ENCODE data around the gene ST8SIA4.

The ST8SIA4 gene

DNA sequence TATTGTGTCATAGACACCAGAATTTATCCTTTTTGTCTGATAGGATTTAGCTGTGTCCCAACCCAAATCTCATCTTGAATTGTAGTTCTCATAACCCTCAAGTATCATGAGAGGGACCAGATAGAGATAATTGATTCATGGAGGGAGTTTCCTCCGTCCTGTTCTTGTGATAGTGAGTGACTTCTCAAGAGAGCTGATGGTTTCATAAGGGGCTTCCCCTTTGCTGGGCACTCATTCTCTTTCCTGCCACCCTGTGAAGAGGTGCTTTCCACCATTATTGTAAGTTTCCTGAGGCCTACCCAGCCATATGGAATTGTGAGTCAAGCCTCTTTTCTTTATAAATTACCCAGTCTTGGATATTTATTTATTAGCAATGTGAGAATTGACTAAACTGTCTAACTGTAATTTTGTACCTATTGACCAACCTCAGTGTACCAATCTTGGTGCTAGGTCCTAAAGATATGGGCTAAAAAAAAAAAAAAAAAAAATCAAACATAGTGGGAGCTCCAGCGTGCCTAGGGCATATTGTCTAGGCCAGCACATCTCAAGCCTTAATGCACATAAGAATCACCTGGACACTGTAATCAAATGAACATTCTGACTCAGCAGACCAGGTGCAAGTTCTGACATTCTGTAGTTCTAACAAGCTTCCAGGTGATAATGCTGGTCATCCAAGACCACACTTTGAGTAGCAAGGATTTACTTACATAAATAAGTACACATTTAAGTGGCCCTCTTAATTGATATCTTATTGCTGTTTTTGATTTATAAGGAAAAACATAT is 30.5 kb downstream of the ST8SIA4 start:
- no peak for DNase-seq (ENCODE audit: low read depth)

DNA sequence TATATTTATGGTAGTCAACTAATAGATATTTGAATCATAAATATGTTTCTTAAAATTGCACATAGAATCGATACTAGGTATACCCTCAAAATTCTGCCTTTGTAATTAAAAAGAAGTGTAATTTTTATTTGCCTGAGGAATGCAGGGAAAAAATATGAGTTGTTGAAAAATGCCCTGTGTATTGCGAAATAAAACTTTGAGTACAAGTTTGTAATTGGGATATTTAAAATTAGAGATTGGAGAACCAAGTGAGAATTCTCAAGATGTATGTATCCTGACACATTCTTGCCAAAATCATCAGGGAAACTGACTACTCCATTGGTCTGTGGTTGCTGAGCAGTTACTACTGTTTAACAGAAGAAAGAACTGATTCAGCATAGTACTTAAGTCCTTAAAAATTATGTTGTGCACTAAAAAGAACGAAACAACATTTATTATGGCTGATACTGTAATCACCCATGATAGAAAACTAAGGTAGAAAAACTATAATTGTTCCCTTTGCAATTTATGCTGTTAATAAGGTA is 36.0 kb downstream of the ST8SIA4 start:
- no peak for DNase-seq (ENCODE audit: low read depth)

DNA sequence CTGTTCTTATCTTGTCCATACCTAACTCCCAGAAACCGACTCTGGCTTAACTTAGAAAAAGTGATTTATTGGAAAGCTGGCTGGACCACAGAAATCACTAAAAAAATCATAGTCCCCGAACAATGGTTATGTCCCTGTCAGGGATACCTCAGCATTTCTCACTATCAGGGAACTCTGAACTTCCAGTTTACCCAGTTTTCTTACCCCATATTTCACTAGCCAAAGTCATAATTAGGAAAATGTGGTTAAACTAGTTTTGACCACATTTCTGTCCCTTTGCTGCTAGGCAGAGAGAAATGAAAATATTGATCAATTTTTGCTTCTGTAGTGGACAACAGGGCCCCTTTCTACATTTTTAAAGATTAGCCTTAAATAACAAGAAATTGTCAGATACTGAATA is 38.2 kb downstream of the ST8SIA4 start:
- no peak for DNase-seq (ENCODE audit: low read depth)

DNA sequence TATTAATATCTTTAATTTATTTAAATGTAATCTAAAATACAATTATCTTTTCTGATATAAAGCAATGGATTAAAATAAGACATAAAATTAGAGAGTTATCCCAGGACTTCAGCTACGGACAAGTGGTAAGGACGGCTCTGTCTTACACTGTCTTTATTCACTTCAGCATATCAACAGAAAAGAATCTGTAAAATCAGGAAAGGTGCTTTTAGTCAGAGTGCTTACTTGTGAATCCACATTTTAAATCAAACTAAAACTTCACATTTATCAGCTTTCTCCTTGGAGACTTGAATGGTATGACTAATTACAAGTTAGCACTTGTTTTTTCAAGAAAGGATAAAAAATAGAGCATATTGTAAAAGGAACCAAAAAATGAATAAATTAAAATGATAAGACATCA is 39.3 kb downstream of the ST8SIA4 start:
- DNase-seq (ENCODE audit: low read depth) = no peak

DNA sequence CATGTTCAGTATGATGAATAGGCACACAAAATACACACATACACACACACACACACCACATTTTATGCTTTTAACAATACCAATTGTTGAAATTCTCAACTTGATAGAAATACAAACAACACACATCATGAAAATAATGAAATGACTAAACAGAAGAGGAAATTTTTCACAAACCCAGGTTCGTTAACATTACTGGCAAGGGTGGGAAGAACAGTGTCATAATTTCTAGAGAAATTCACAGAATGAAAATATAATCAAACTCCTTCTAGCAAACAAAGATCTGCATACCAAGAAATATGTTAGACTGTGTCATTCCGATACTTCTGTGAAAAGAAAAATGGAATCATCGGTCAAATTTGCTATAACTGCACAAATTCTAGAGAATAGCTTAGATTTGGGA is 41.9 kb downstream of the ST8SIA4 start:
- DNase-seq (ENCODE audit: low read depth) = no peak

GRCh38 chr5:100860407-100860806 is 42.7 kb downstream of the ST8SIA4 start:
- DNase-seq (ENCODE audit: low read depth) = no peak

- no peak for DNase-seq (ENCODE audit: low read depth)
These were observed 44.0 kb downstream of the ST8SIA4 start for GRCh38 chr5:100858987-100859545.

DNA sequence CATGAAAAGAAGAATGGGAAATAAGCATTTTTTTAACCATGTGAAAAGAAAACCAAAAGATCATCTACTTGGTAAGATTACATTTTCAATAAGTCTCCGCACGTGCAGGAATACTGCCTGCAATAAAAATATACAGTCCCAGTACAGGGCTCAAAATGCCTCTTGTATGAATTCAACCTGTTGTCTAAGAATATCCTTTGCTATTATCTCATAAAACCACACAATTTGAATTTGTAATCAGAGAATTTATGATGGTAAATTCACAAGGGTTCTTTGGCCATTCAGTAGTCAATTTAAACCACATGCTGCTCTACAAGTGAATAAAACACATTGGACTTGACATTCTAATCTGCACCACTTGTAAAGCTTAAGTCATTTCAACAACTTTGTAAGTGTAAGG is 46.6 kb downstream of the ST8SIA4 start:
- DNase-seq (ENCODE audit: low read depth) = no peak

DNA sequence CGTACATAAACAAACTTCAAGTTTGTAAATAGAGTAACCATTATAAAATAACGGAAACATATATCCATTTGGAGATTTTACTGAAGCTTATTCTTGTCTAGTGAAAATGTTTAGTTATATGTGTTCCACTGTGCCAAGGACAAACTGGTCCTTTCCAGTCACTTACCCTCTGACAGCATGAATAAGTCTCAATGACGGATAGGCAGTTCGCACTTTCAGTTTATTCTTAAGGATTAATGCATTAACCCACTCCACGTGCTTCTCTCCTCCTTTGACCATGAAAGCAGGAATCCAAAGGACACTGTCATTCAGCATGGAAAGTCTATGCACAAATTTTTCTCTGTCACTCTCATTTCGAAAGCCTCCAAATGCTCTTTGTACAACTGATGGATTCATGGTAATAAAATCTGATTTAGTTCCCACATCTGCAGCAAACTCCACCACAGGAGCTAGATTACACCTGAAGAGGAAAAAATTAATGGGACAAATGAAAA is 47.1 kb downstream of the ST8SIA4 start:
- no peak for DNase-seq (ENCODE audit: low read depth)

GRCh38 chr5:100855295-100855694 is 47.8 kb downstream of the ST8SIA4 start:
- no peak for DNase-seq (ENCODE audit: low read depth)

DNA sequence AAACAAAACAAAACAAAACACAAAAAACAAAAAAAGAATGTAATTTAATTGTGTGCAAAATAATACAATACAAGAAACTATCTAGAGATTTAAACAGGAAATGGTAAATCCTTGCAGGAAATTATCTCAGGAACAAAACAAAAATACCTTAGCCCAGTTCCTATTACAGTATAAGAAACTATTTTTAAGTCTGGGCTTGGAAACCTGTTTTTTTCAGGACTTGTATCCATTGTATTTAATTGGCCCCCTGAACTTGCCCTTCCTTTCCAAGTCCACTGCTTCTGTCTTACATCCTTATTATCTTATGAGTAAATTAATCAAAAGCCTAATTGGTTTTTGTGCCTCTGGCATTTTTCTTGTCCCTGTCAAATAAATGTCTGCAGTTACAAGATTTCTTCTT is 48.5 kb downstream of the ST8SIA4 start:
- DNase-seq (ENCODE audit: low read depth) = no peak

DNA sequence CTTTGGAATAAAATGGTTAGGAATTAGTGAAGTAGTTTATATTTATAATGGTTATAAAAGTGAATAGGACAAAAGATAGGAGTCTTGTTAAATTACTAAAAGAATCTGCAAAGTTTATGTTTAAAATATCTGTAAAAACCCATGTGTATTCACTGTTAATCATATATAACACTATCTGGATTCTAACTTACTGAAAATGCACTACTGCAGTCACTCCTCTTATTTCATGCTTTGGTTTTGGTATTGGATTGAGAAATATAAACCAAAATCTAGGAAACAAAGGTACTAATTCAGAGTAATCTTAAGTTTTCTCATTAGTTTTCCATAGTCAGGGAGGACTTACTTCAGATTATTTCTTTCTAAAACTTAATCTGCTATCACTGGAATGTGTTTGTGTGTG is 49.5 kb downstream of the ST8SIA4 start:
- DNase-seq (ENCODE audit: low read depth) = no peak

DNA sequence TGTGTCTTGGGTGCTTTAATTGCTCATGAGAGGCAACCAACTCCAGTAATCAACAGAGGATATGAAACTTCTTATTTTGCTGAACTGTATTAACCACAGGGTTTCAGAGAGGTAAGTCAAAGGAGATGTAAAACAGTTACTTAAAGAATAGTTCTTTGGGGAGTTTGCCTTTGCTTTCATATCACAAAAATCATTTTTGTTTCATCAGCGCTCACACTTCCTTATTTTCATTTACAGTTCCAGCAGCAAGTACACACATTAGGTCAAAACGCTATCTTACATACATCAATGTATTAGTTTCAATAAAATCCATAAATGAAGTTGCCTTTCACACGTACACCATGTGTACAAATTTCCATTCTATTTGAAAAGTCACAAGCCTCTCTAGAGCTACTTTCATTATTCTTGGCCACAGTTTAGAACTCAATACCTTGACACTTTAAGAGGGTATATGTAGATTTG is 50.1 kb downstream of the ST8SIA4 start:
- no peak for DNase-seq (ENCODE audit: low read depth)

DNA sequence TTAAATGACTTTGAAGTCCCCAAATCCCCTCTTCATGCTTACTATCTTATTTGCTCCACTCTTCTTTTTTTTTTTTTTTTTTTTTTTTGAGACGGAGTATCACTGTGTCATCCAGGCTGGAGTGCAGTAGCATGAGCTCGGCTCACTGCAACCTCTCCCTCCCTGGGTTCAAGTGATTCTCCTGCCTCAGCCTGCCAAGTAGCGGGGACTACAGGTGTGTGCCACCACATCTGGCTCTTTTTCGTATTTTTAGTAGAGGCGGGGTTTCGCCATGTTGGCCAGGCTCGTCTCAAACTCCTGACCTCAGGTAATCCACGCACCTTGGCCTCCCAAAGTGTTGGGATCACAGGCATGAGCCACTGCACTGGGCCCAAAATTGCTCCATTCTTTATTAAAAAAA is 51.0 kb downstream of the ST8SIA4 start:
- no peak for DNase-seq (ENCODE audit: low read depth)

DNA sequence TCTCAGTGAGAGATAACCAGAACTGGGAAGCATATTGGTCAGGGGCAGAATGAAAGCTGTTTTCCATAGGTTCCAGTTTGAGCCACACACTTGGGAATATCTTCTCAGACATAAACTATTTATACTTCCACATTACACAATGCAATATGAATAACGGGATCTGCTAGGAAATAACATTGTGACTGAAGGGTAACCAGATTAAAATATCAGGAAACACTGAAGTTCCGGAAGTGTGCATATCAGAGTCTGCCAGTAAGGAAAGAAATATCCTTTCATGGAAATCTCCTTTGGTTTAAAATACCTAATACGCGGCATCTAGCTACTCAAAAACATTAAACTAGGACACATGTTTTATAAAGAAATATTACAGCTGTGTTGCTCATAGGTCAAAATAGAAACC is 56.3 kb downstream of the ST8SIA4 start:
- no peak for DNase-seq (ENCODE audit: low read depth)

GRCh38 chr5:100842080-100842479 is 61.0 kb downstream of the ST8SIA4 start:
- no peak for DNase-seq (ENCODE audit: low read depth)

DNA sequence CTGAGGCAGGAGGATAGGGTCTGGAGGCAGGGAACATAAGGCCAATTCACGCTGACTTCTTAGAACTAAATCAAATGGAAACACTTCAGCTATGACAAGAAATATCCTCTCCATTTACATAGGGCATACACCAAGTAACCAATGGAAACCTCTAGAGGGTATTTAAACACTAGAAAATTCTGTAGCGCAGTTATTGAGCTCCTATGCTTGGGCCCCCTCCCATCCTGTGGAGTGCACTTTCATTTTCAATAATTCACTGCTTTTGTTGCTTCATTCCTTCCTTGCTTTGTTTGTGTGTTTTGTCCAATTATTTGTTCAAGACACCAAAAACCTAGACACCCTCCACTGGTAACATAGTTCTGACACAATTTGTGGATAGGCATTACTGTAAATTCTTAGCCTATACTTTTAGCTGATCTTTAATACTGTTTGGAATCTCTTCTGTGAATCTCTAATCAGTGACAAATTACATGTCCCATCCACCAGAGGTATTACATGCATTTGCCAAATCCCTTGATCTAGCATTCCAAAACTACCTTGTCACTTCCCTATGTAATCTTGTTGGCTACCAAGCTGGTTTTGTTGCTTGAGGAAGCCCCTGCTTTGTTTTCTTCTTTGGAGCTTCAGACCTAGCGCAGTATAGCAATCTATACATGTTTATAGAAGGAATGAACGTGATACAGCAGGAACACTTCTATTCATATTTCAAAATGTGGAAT is 61.6 kb downstream of the ST8SIA4 start:
- DNase-seq (ENCODE audit: low read depth) = peak; percentile 70

- no peak for DNase-seq (ENCODE audit: low read depth)
These were observed 62.3 kb downstream of the ST8SIA4 start for GRCh38 chr5:100840789-100841188.

GRCh38 chr5:100840370-100840769 is 62.7 kb downstream of the ST8SIA4 start:
- peak; percentile 83 for DNase-seq (ENCODE audit: low read depth)

DNA sequence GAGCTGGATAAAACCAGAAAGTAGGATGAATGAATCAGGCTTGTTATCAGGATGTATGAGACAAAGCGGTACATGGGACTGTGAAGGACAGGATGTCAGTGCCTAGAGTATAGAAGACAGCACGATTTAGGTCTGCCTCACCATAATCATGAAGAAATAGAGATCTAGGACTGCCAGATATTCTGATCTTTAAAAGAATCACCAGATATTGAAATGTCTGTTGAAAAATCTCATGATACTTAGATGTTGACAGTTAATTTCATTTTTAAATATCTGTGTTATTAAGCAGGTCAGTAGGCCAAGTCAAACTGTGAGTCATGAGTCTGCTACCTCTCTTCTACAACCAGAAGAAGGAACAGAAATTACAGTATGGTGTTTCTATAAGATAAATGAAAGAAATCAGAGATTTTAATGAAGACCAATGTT is 65.0 kb downstream of the ST8SIA4 start:
- peak; percentile 29 for DNase-seq (ENCODE audit: low read depth)

DNA sequence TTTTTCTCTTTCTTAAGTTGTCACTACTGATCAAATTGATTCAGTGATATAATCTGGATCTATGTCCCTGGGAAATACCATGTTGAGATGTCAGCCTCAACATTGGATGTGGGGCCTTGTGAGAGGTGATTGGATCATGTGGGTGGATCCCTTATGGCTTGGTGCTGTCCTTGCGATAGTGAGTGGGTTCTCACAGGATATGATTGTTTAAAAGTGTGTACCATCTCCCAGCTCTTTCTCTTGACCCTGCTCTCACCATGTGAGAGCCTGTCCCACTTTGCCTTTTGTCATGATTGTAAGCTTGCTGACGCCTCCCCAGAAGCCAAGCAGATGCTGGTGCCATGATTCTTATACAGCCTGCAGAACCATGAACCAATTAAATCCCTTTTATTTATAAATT is 68.6 kb downstream of the ST8SIA4 start:
- no peak for DNase-seq (ENCODE audit: low read depth)
